NCI-H128 (cell line): Measurements from ENCODE around the gene NUP93.

Experiments used
- DNase-seq: peaks from one replicate; lab custom pipeline; 2025; ENCODE audit not compliant: unreplicated experiment; lab: John Stamatoyannopoulos, UW

The NUP93 gene

GRCh38 chr16:56741399-56741798 is 11.5 kb downstream of the NUP93 start:
- no peak for DNase-seq

- no peak for DNase-seq
Observed at GRCh38 chr16:56742030-56742984, 12.4 kb downstream of the NUP93 start.

- no peak for DNase-seq
Observed at GRCh38 chr16:56743840-56744239, 13.9 kb downstream of the NUP93 start.

- DNase-seq = no peak
Observed at GRCh38 chr16:56744996-56745640, 15.2 kb downstream of the NUP93 start.

GRCh38 chr16:56747486-56748045 is 17.6 kb downstream of the NUP93 start:
- no peak for DNase-seq

GRCh38 chr16:56748191-56748590 is 18.3 kb downstream of the NUP93 start:
- DNase-seq = no peak

GRCh38 chr16:56748826-56749225 is 18.9 kb downstream of the NUP93 start:
- DNase-seq = no peak

GRCh38 chr16:56749672-56750491 is 20.0 kb downstream of the NUP93 start:
- no peak for DNase-seq

- DNase-seq = no peak
Observed at GRCh38 chr16:56753410-56753809, 23.5 kb downstream of the NUP93 start.

GRCh38 chr16:56755038-56755437 is 25.1 kb downstream of the NUP93 start:
- DNase-seq = no peak

GRCh38 chr16:56758432-56758831 is 28.5 kb downstream of the NUP93 start:
- no peak for DNase-seq

GRCh38 chr16:56758930-56759329 is 29.0 kb downstream of the NUP93 start:
- DNase-seq = no peak

- no peak for DNase-seq
Observed at GRCh38 chr16:56763291-56763916, 33.5 kb downstream of the NUP93 start.

- no peak for DNase-seq
Observed at GRCh38 chr16:56764835-56765234, 34.9 kb downstream of the NUP93 start.

- no peak for DNase-seq
Observed at GRCh38 chr16:56765949-56766348, 36.0 kb downstream of the NUP93 start.

- DNase-seq = no peak
Observed at GRCh38 chr16:56767024-56767423, 37.1 kb downstream of the NUP93 start.

GRCh38 chr16:56769677-56770076 is 39.7 kb downstream of the NUP93 start:
- DNase-seq = no peak

- no peak for DNase-seq
Observed at GRCh38 chr16:56771558-56772279, 41.8 kb downstream of the NUP93 start.

- no peak for DNase-seq
Observed at GRCh38 chr16:56773532-56773931, 43.6 kb downstream of the NUP93 start.
